H1 (cell line): ENCODE data around the gene GEMIN7. TPM values are rescaled to one million over a fixed set of nuclear protein-coding genes. Genes with fewer than 3 reads are reported as not detected.

ENCODE experiments used
- ASH2L ChIP-seq: fragments of 200-600, 300-600 bp; sonication (generic); IDR thresholded peaks from one replicate; pipeline ENCODE4 v1.7.1; 2017; ENCODE audit warnings: low read length
- BACH1 ChIP-seq: IDR thresholded peaks from 2 replicates; pipeline ENCODE4 v1.6.1; 2012; ENCODE audit warnings: low read length, improper control_type of control experiment
- CBX8 ChIP-seq: fragments of 300-800, 300-1000 bp; sonication (generic); IDR thresholded peaks from 2 replicates; pipeline ENCODE4 v1.7.1; 2016; ENCODE audit warnings: low read depth, low read length, borderline replicate concordance
- CHD2 ChIP-seq: IDR thresholded peaks from 2 replicates; pipeline ENCODE4 v1.6.1; 2012; ENCODE audit warnings: low read length, improper control_type of control experiment
- CREB1 ChIP-seq: IDR thresholded peaks from 2 replicates; pipeline ENCODE4 v1.6.1; 2012; ENCODE audit warnings: inconsistent platforms
- CTBP2 ChIP-seq: IDR thresholded peaks from 2 replicates; pipeline ENCODE4 v1.7.0; 2011; ENCODE audit warnings: borderline replicate concordance, mild to moderate bottlenecking, moderate library complexity, mixed read lengths, low read length; ENCODE audit not compliant: insufficient read depth, insufficient read length
- EP300 ChIP-seq, 2 experiments: IDR thresholded peaks; 1 replicate in 1 of 2; 2 replicates in 1 of 2; pipeline ENCODE4 v1.6.1; 2011 to 2012; ENCODE audit warnings: low read depth in 2 of 2, low read length in 2 of 2, mild to moderate bottlenecking in 2 of 2, borderline replicate concordance in 1 of 2, inconsistent platforms in 1 of 2, moderate library complexity in 1 of 2
- FOSL1 ChIP-seq: IDR thresholded peaks from 2 replicates; pipeline ENCODE4 v1.6.1; 2011; ENCODE audit warnings: mild to moderate bottlenecking, low read depth, low read length, moderate library complexity; ENCODE audit not compliant: insufficient read depth
- JUN ChIP-seq: IDR thresholded peaks from 2 replicates; pipeline ENCODE4 v1.6.1; 2011; ENCODE audit warnings: low read depth, mild to moderate bottlenecking, improper control_type of control experiment, low read length
- KDM4A ChIP-seq: IDR thresholded peaks from one replicate; pipeline ENCODE4 v1.7.1; 2012; ENCODE audit warnings: low read depth, mild to moderate bottlenecking, moderate library complexity, low read length, inconsistent platforms; ENCODE audit not compliant: severe bottlenecking
- PHF8 ChIP-seq: fragments of 200-600 bp; sonication (generic); conservative IDR thresholded peaks from 2 replicates; pipeline ENCODE4 v1.7.1; 2012; ENCODE audit warnings: low read depth, mild to moderate bottlenecking, inconsistent platforms, low read length, moderate library complexity
- POLR2A ChIP-seq, 2 experiments: IDR thresholded peaks; 1 replicate in 1 of 2; 2 replicates in 1 of 2; pipeline ENCODE4 v1.6.1; 2011; ENCODE audit warnings: low read depth in 2 of 2, low read length in 2 of 2, mild to moderate bottlenecking in 2 of 2; ENCODE audit errors: control extremely low read depth in 1 of 2
- POU5F1 ChIP-seq: IDR thresholded peaks from 2 replicates; pipeline ENCODE4 v1.6.1; 2011; ENCODE audit warnings: low read depth, mild to moderate bottlenecking, low read length, moderate library complexity
- RAD21 ChIP-seq, 2 experiments: IDR thresholded peaks in 1 of 2; conservative IDR thresholded peaks in 1 of 2; 2 replicates each; pipeline ENCODE4 v1.6.1; 2011; ENCODE audit warnings: low read depth in 2 of 2, low read length in 2 of 2, improper control_type of control experiment in 1 of 2, inconsistent platforms in 1 of 2, mild to moderate bottlenecking in 1 of 2, moderate library complexity in 1 of 2
- SIX5 ChIP-seq: IDR thresholded peaks from 2 replicates; pipeline ENCODE4 v1.6.1; 2011; ENCODE audit warnings: mild to moderate bottlenecking, low read depth, low read length
- SP1 ChIP-seq: IDR thresholded peaks from 2 replicates; pipeline ENCODE4 v1.6.1; 2011; ENCODE audit warnings: low read depth, low read length
- SP2 ChIP-seq: IDR thresholded peaks from 2 replicates; pipeline ENCODE4 v1.6.1; 2012; ENCODE audit warnings: mild to moderate bottlenecking, low read length, inconsistent platforms
- SP4 ChIP-seq: IDR thresholded peaks from 2 replicates; pipeline ENCODE4 v1.6.1; 2012; ENCODE audit warnings: low read length, inconsistent platforms
- SUZ12 ChIP-seq: fragments of 200-600 bp; sonication (generic); IDR thresholded peaks from 2 replicates; pipeline ENCODE4 v1.6.1; 2012; ENCODE audit warnings: mild to moderate bottlenecking, inconsistent platforms, low read length, moderate library complexity, mixed read lengths
- TAF1 ChIP-seq: IDR thresholded peaks from 2 replicates; pipeline ENCODE4 v1.6.1; 2011; ENCODE audit warnings: mild to moderate bottlenecking, low read depth, low read length
- TAF7 ChIP-seq: optimal IDR thresholded peaks from 2 replicates; pipeline ENCODE3; 2011; ENCODE audit warnings: low read depth, mild to moderate bottlenecking, inconsistent platforms, low read length, moderate library complexity, borderline replicate concordance
- TBP ChIP-seq: IDR thresholded peaks from 2 replicates; pipeline ENCODE4 v1.6.1; 2011; ENCODE audit warnings: low read depth, low read length, improper control_type of control experiment
- ZNF274 ChIP-seq: IDR thresholded peaks from 2 replicates; pipeline ENCODE4 v1.7.0; 2012; ENCODE audit warnings: low read length, borderline replicate concordance; ENCODE audit errors: extremely low read depth
- polyA plus RNA-seq, 7 experiments: library from polyadenylated mRNA; depleted of rRNA in 3 of 7; stranded (reverse) in 5 of 7; unstranded in 2 of 7; fragments of >200 nt in 5 of 7; fragments of 200-250 nt in 2 of 7; gene quantifications; 1 replicate in 5 of 7; 2 replicates in 1 of 7; 4 replicates in 1 of 7; pipeline versions ENCODE4 v1.2.1 to v1.2.3, GENCODE V29; 2011 to 2013; ENCODE audit warnings: missing spikeins in 2 of 7, mixed read lengths in 2 of 7
- total RNA-seq: library from RNA; stranded (reverse); fragmentation: NEBNext Ultra II Directional; extraction: Animal tissue kit (Norgen Biotek cat#: 25700); gene quantifications from 2 replicates; pipeline ENCODE4 v1.2.1, GENCODE V29; 2021
- TF ChIP-seq, protein P1 (sequence below): IDR thresholded peaks from 2 replicates; pipeline ENCODE4 v1.6.1; 2012; ENCODE audit warnings: inconsistent platforms

GEMIN7 gene
- total and polyA plus RNA-seq, 2 of the 8 experiments (the other 6 are each of a cell fraction or from before 2014, with no cell fraction given) = 48.0 to 91.6 TPM

DNA sequence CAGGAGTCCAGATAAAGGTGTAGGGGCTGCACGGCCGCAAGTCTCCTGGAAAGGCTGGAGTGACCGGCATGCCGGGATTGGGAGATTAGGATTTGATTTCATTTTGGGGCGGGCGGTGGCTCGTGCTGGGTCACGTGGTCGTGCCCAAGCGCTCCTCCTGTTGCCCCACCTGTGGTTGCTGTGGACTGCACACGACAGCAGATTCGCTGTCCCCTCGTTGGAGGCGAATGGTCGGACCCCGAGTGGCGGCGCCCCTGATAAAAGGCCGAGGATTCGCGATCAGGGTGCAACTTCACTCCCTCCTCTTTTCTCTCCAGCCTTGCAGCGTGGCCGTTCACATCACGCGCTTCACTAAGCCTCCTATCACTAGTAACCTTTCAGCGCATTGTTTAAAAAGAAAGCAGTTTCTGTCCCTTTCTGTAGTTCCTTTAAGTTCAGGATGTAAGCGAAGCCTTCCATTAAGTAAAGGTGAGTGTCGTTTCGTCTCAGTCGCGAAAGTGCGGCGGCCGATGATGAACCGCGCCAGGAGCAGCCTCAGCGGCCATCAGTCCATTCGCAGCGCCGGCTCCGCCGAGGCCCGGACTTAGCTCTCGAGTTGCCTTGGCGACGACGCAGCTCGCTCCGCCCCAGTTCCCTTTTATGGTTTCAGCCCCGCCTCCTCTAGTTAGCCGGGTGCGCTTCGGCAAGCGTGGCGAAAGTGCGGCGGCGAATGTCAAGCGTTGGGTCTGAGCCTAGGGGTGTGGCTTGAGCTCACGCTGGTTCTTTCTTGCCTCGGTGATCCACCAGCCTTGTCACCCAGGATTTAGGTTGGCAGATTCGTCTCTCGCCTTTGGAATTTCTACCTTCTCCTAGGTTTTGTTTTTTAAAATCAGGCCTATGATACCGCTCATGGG, 12.2 kb downstream of the GEMIN7 start (continued):
- TF ChIP-seq TAF1 = peak; percentile 71
- no peak for TF ChIP-seq ZNF274
- no peak for TF ChIP-seq RAD21 (IDR thresholded peaks at IDR 0.05 in 1 of 2, conservative IDR thresholded peaks at IDR 0.05 in 1 of 2; ENCODE audit: low read depth in 2 of 2, low read length in 2 of 2)
- no peak for TF ChIP-seq KDM4A
- TF ChIP-seq, protein P1, sequence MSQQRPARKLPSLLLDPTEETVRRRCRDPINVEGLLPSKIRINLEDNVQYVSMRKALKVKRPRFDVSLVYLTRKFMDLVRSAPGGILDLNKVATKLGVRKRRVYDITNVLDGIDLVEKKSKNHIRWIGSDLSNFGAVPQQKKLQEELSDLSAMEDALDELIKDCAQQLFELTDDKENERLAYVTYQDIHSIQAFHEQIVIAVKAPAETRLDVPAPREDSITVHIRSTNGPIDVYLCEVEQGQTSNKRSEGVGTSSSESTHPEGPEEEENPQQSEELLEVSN = no peak
- no peak for TF ChIP-seq BACH1
- peak; percentile 1; the same call in 1 of the 2 replicates for TF ChIP-seq SIX5
- no peak for TF ChIP-seq SP4
- peak; percentile 29 to 93; a peak in 1 of 3 replicates for TF ChIP-seq EP300 (IDR thresholded peaks at IDR 0.05; ENCODE audit: borderline replicate concordance in 1 of 2, low read depth in 2 of 2, low read length in 2 of 2)
- no peak for TF ChIP-seq POU5F1
- TF ChIP-seq TAF7 = no peak
- TF ChIP-seq CHD2 = no peak
- no peak for TF ChIP-seq ASH2L
- peak; percentile 51 for TF ChIP-seq TBP
- TF ChIP-seq CREB1 = peak; percentile 65
- TF ChIP-seq FOSL1 = no peak
- no peak for TF ChIP-seq SP2
- TF ChIP-seq JUN = no peak
- peak; percentile 75; the same call in 1 of the 2 replicates for TF ChIP-seq SP1
- peak; percentile 62 to 76 for TF ChIP-seq POLR2A (IDR thresholded peaks at IDR 0.05; ENCODE audit: control extremely low read depth in 1 of 2, low read depth in 2 of 2, low read length in 2 of 2)
- no peak for TF ChIP-seq SUZ12
- TF ChIP-seq CBX8 = no peak
- no peak for TF ChIP-seq CTBP2
- no peak for TF ChIP-seq PHF8
